IPS-18c (cell line): Measurements from ENCODE around the gene IER5L.
"Not testable (repeated sequence)": the region's sequence is repeated elsewhere in the genome, so short reads cannot be mapped to it uniquely, and the experiment has no call there.

Source experiments
- H3K4me3 ChIP-seq: 2 replicates; pipeline ENCODE4 v1.7.0; 2013; ENCODE audit warnings: low read depth, mild to moderate bottlenecking, low read length, moderate library complexity; ENCODE audit not compliant: insufficient read depth
- H3K9me3 ChIP-seq: one replicate; pipeline ENCODE4 v1.6.1; 2013; ENCODE audit warnings: mild to moderate bottlenecking, low read length, moderate library complexity; ENCODE audit not compliant: control insufficient read depth, insufficient read depth

Gene IER5L

GRCh38 chr9:129138476-129139232, 39.4 kb downstream of the IER5L start:
- Histone ChIP-seq H3K9me3 (no peaks in the 10 kb centered on the region), H3K4me3 (no peak overlapping the region)

GRCh38 chr9:129138144-129138462, 40.0 kb downstream of the IER5L start:
- H3K4me3 ChIP-seq: no peak overlapping the region
- no peaks in the 10 kb centered on the region for H3K9me3 ChIP-seq

- no peaks in the 10 kb centered on the region for H3K9me3 ChIP-seq
- no peak overlapping the region for H3K4me3 ChIP-seq
These were observed 40.5 kb downstream of the IER5L start for GRCh38 chr9:129137292-129138143.

- no peak overlapping the region for H3K4me3 ChIP-seq
- no peaks in the 10 kb centered on the region for H3K9me3 ChIP-seq
These were observed 41.5 kb downstream of the IER5L start for GRCh38 chr9:129136446-129137035.

GRCh38 chr9:129135476-129135875, 42.6 kb downstream of the IER5L start:
- Histone ChIP-seq H3K4me3 (no peak overlapping the region), H3K9me3 (no peaks in the 10 kb centered on the region)

- no peaks in the 10 kb centered on the region for H3K9me3 ChIP-seq
- no peak overlapping the region for H3K4me3 ChIP-seq
These were observed 45.0 kb downstream of the IER5L start for GRCh38 chr9:129133082-129133481.

- Histone ChIP-seq H3K4me3 (no peak overlapping the region), H3K9me3 (no peaks in the 10 kb centered on the region)
These were observed 46.5 kb downstream of the IER5L start for GRCh38 chr9:129131300-129132145.

- Histone ChIP-seq H3K9me3 (no peaks in the 10 kb centered on the region), H3K4me3 (no peak overlapping the region)
These were observed 47.3 kb downstream of the IER5L start for GRCh38 chr9:129130791-129131190.

GRCh38 chr9:129130271-129130670, 47.8 kb downstream of the IER5L start:
- H3K9me3 ChIP-seq, H3K4me3 ChIP-seq: not testable (repeated sequence)

- no peak overlapping the region for H3K4me3 ChIP-seq
- H3K9me3 ChIP-seq: no peaks in the 10 kb centered on the region
These were observed 49.4 kb downstream of the IER5L start for GRCh38 chr9:129128689-129129088.

- Histone ChIP-seq H3K9me3 (no peaks in the 10 kb centered on the region), H3K4me3 (no peak overlapping the region)
These were observed 51.1 kb downstream of the IER5L start for GRCh38 chr9:129126749-129127618.
